ENCODE measurements around the gene SLC19A1.

The SLC19A1 gene

DNA sequence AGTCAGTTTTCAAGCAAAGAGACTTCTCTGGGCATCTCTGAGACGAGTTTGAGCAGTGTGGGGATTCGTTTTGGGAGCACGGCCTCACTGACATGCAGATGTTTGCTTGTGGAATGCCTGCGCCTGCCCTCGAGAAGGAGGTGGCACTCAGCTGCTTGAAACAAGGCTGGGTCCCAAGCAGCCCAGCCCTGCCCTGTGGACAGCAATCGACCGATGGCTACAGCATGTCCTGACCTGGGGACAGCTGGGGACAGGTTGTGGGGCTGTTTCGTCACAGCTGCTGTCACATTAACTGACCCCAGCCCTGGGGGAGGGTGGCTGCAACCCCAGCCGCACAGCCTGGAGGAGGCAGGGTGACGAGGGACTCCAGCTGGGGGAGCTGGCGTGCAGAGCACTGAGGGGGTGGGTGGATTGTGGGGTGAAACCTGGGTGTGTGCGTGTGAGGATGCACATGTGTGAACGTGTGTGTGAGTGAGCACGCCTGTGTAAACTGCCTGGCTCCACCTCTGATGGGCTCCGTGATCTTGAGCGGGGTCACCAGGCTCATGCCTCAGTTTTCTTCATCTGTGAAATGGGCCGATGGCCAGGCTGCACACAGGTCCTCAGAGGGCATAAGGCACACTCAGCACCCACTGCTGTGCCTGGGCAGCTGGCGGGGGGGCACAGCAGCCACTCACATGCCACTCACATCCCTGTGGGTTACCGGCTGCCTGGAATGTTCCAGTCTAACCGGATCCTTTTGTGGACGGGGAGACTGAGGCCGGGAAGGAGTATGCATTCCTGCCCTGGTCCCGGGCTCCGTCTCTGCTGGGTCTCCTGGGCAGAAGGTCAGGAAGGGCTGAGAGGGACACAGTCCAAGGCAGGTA, 87.9 kb downstream of the SLC19A1 start:
- no peak for DNase-seq (ENCODE audit: low read depth)

- no peak for DNase-seq (ENCODE audit: low read depth)
Measured at GRCh38 chr21:45453308-45453950, 88.8 kb downstream of the SLC19A1 start.

DNA sequence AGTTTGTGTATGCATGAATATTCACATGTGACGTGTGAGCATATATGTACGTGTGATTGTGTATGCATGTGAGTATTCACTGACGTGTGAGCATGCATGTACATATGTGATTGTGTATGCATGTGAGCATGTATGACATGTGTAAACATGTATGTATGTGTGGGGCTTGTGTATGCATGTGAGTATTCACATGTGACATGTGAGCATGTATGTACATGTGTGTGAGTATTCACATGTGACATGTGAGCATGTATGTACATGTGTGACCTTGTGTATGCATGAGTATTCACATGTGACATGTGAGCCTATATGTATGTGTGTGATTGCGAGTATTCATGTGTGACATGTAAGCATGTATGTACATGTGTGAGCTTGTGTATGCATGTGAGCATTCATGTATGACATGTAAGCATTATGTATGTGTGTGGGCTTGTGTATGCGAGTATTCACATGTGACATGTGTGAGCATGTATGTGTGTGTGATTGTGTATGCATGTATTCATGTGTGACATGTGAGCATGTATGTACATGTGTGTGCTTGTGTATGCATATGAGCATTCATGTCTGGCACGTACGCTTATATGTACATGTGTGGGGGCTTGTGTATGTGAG, 89.4 kb downstream of the SLC19A1 start:
- DNase-seq (ENCODE audit: low read depth), result no peak

DNA sequence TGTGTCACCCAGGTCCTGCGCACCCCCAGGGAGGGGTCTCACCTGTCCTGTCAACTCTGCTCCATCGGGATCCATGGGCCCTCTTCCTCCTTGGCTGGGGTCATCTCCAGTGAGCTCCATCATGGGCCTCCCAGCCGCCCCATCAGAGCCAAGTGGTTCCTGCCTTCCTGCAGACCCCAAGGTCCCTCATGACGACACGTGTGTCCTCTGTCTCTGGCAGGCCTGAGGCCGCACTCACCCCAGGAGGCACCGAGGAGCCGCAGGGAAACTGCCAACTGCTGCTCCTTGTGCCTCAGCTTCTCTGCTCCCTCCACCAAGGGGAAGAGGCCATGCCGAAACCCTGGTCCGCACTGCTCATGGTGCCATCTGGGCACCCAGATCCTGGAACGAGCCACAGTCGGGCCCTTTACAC, 90.5 kb downstream of the SLC19A1 start:
- DNase-seq (ENCODE audit: low read depth), result no peak

DNA sequence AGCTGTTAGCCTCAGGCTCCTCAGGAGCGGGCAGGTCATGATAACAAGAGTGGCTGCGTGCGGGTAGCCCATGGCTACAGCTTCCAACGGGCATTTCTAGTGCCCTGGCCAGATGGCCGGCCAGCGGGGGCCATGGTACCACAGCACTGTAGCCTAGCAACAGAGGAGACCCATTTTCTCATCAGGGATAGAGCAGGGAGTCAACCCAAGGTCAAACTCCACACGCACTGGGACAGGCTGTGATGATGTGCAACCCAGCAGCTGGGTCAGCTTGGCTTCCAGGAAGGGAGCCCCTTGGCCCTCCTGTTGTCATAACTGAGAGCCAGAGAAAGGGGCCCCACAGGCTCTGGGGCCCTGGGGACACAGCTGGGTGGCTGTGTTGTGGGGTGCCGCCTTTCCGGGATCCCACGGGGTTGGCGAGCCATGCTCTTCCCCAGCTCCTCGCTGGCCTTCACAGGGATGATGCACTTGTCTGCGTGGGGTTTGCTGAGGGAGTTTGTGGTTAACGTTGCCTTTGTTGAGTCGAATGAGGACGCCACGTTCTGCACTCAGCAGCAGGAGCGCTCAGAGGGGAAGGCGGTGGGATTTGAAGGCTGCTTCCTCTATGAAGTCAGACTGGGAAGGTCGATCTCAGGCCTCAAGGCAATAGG, 91.0 kb downstream of the SLC19A1 start:
- DNase-seq (ENCODE audit: low read depth), result no peak

- no peak for DNase-seq (ENCODE audit: low read depth)
Measured at GRCh38 chr21:45450423-45451090, 91.7 kb downstream of the SLC19A1 start.

DNA sequence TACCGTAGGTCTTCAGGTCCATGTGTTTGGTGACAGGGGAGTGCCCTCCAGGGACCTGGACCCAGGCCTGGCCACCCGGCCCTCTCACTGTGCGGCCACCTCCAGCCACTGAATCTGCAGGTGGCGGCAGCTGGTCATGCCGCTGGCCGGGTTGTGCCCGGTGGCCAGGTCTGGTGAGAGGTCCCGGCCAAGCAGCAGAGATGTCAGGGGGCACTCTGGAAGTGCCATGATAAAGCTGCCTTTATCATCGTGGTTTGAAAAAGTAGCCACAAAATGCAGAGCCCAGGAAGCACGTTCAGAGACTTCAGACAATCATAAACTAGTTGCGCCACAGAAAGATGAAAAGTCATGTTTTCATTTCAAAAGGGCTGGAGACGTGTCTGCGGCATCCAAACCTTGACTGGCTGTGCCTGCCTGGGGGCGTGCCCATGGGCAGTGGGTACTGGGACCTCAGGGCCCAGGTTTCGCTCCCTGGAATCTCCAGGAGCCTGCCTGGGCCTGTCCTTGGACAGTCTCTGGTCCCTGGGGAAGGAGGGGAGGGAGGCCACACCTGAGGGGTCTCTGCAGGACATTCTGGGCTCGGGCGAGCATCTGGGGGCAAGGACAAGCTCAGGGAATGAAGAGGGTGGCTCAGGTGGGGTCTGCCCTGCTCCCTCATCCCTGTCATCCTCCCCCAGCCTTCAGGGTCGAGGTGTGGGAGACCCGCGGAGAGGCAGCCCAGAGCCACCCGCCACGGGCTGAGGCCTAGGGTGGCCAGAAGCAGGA, 92.4 kb downstream of the SLC19A1 start:
- DNase-seq (ENCODE audit: low read depth), result no peak

DNA sequence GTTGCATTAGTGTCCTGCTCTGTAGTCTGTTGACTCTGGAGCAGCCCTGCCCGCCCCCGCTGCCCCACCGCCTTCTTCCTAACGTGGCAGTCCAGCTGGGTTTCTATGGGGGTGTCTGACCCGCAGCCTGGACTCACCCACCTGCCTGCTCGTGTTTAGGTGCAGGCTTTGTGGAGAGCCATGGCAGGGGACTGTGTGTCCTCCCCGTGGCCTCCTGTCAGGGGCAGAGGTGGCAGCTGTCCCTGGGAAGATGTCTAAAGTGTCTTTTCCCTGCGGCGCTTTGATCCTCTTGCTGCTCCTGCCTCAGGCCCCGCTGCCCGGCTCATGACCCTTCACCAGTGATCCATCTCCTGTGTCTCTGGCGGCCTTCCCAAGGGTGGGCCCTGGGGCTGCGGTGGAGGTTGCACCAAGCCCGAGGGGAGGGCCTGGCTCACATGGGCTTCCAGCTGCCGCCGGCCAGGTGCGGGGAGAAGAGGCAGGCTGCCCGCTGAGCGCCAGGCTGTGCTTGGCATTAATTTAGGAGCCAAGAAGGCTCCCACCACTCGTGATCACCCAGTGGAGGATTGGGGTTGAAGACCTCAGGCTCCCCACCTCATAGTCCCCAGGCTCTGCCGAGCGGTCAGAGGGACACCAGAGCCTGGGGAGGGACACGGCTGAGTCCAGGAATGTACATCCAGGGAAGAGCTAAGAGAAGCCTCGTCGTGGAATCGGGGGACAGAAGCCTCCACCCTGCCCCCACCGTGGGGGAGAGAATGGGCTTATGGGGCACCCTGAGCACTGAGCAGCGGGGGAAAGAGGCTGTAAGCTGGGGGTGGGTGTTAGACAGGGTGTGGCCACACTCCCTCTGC, 93.2 kb downstream of the SLC19A1 start:
- no peak for DNase-seq (ENCODE audit: low read depth)

DNA sequence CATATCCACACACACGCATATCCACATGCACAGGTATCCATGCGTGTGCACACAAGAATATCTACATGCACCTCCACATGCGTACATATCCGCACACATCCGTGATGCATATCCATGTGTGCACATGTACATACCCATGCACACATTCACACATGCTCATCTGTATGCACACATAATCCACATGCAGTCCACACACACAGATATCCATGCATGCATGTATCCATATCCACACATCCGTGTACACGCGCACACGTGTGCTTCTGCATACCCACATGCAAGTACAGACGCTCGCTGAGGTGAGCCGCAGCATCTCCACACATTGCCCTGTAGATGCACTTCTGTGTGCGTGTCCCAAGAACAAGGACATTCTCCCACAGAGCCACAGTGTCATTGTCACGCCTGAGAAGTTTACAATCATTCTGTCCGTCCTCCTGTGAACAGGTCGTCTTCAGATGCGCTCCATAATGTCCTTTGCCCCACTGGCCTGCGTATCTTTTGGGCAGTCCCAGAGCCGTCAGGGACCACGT, 93.9 kb downstream of the SLC19A1 start:
- DNase-seq (ENCODE audit: low read depth), result no peak
